GM18873 (cell line): ENCODE measurements around the gene VTN.

ENCODE experiments used
- ATAC-seq: cut with Tn5 transposase; IDR thresholded peaks from one replicate; pipeline ENCODE4 v1.9.1; 2021; ENCODE audit warnings: mild to moderate bottlenecking, moderate library complexity, moderate number of reproducible peaks; ENCODE audit not compliant: unreplicated experiment, low FRiP score

VTN gene

GRCh38 chr17:28325211-28325610 is 44.9 kb downstream of the VTN start:
- ATAC-seq = no peak

- no peak for ATAC-seq
These were observed 45.3 kb downstream of the VTN start for GRCh38 chr17:28324781-28325180.

GRCh38 chr17:28324267-28324745 is 45.8 kb downstream of the VTN start:
- ATAC-seq = no peak

GRCh38 chr17:28320215-28321061 is 49.7 kb downstream of the VTN start:
- no peak for ATAC-seq

- no peak for ATAC-seq
These were observed 50.5 kb downstream of the VTN start for GRCh38 chr17:28319598-28319935.

- ATAC-seq = peak; percentile 90
These were observed 51.1 kb downstream of the VTN start, which contains the start of gene TMEM97 for GRCh38 chr17:28318759-28319597. Gene TMEM97, plus strand, starts transcription at chr17:28319200. Its CDS starts 40 bp downstream, at chr17:28319240.

GRCh38 chr17:28317966-28318758 is 51.9 kb downstream of the VTN start:
- ATAC-seq = no peak
